H1 (cell line): ENCODE data around the gene RBCK1. TPM values are rescaled to one million over a fixed set of nuclear protein-coding genes. Genes with fewer than 3 reads are reported as not detected.
"Not testable (repeated sequence)": the region's sequence is repeated elsewhere in the genome, so short reads cannot be mapped to it uniquely, and the experiment has no call there.

ENCODE experiments used
- CTCF ChIA-PET: fragments of 300-600 bp; sonication (Branson Sonifier 250); formaldehyde crosslinking; loops from one replicate; lab custom pipeline; 2021; ENCODE audit not compliant: partially characterized antibody; lab: Charles Lee
- POLR2A ChIA-PET: fragments of 300-600 bp; sonication (Branson Sonifier 250); formaldehyde crosslinking; loops from one replicate; lab custom pipeline; 2021; ENCODE audit warnings: inconsistent platforms; ENCODE audit not compliant: partially characterized antibody; lab: Charles Lee
- DNase-seq, 2 experiments: peaks; one replicate each; pipeline versions ENCODE4 v3.0.0 to v3.0.0-alpha.2; 2010 to 2022; ENCODE audit warnings: low spot score in 2 of 2, low read depth in 1 of 2, mixed read lengths in 1 of 2
- FAIRE-seq: peaks from 2 replicates; lab custom pipeline; 2011; peaks lifted over from hg19 to GRCh38; lab: Jason Lieb, UNC
- H2AFZ ChIP-seq: 2 replicates; pipeline ENCODE4 v1.8.1; 2012; ENCODE audit warnings: low read length, inconsistent platforms
- H2AK5ac ChIP-seq: 2 replicates; pipeline ENCODE4 v1.6.1; 2013; ENCODE audit warnings: low read depth, low read length
- H2BK120ac ChIP-seq: replicated peaks from 2 replicates; pipeline ENCODE3; 2013; ENCODE audit warnings: low read depth, low read length, inconsistent platforms
- H2BK12ac ChIP-seq: 2 replicates; pipeline ENCODE4 v1.6.1; 2013; ENCODE audit warnings: low read depth, low read length
- H2BK15ac ChIP-seq: 2 replicates; pipeline ENCODE4 v1.6.1; 2013; ENCODE audit warnings: low read length
- H2BK20ac ChIP-seq: 2 replicates; pipeline ENCODE4 v1.6.1; 2013; ENCODE audit warnings: low read length
- H2BK5ac ChIP-seq: 2 replicates; pipeline ENCODE4 v1.6.1; 2013; ENCODE audit warnings: low read depth, low read length
- H3K14ac ChIP-seq: 2 replicates; pipeline ENCODE4 v1.6.1; 2013; ENCODE audit warnings: inconsistent platforms; ENCODE audit not compliant: insufficient read length
- H3K18ac ChIP-seq: 2 replicates; pipeline ENCODE4 v1.6.1; 2013; ENCODE audit warnings: low read length; ENCODE audit errors: extremely low read depth
- H3K23ac ChIP-seq: 2 replicates; pipeline ENCODE4 v1.6.1; 2013; ENCODE audit warnings: inconsistent platforms; ENCODE audit not compliant: insufficient read length
- H3K23me2 ChIP-seq: 2 replicates; pipeline ENCODE4 v1.6.1; 2013; ENCODE audit warnings: low read depth, low read length
- H3K27ac ChIP-seq: 2 replicates; pipeline ENCODE4 v1.6.1; 2011; ENCODE audit warnings: low read depth, low read length, inconsistent platforms
- H3K27me3 ChIP-seq, 4 experiments: replicated peaks in 1 of 4; 1 replicate in 1 of 4; 2 replicates in 3 of 4; pipeline versions ENCODE4 v1.6.1 to v1.8.1; 2011 to 2013; ENCODE audit warnings: low read length in 3 of 4, mild to moderate bottlenecking in 3 of 4, inconsistent platforms in 2 of 4, mixed read lengths in 2 of 4, moderate library complexity in 1 of 4; ENCODE audit not compliant: control insufficient read depth in 3 of 4, insufficient read depth in 3 of 4; ENCODE audit errors: extremely low read depth in 1 of 4
- H3K36me3 ChIP-seq, 4 experiments: 2 replicates each; pipeline versions ENCODE4 v1.6.1 to v1.8.1; 2011 to 2013; ENCODE audit warnings: mild to moderate bottlenecking in 4 of 4, low read length in 3 of 4, moderate library complexity in 2 of 4, control low read depth in 1 of 4, inconsistent platforms in 1 of 4; ENCODE audit not compliant: insufficient read depth in 4 of 4, control insufficient read depth in 2 of 4
- H3K4ac ChIP-seq: replicated peaks from 2 replicates; pipeline ENCODE3; 2013; ENCODE audit warnings: low read length, low read depth, mixed read lengths, inconsistent platforms; ENCODE audit not compliant: insufficient read length
- H3K4me1 ChIP-seq, 4 experiments: replicated peaks in 1 of 4; 1 replicate in 1 of 4; 2 replicates in 3 of 4; pipeline versions ENCODE4 v1.6.1 to v1.8.1; 2011 to 2013; ENCODE audit warnings: low read length in 3 of 4, inconsistent platforms in 2 of 4, mixed read lengths in 1 of 4; ENCODE audit not compliant: insufficient read depth in 4 of 4, control insufficient read depth in 3 of 4
- H3K4me2 ChIP-seq, 2 experiments: 2 replicates each; pipeline versions ENCODE4 v1.6.1 to v1.8.1; 2011 to 2013; ENCODE audit warnings: low read depth in 2 of 2, low read length in 2 of 2, control low read depth in 1 of 2, inconsistent platforms in 1 of 2, mild to moderate bottlenecking in 1 of 2; ENCODE audit not compliant: insufficient read depth in 1 of 2
- H3K4me3 ChIP-seq, 4 experiments: fragments of 200-600, 300-600 bp in 1 of 4; sonication (generic), shearing (Covaris generic), sonication (Bioruptor Twin) in 1 of 4; 2 replicates each; pipeline versions ENCODE4 v1.5.1 to v1.8.1; 2011 to 2016; ENCODE audit warnings: low read length in 4 of 4, low read depth in 3 of 4, control low read depth in 2 of 4, inconsistent platforms in 2 of 4, mild to moderate bottlenecking in 2 of 4, mixed read lengths in 1 of 4, moderate library complexity in 1 of 4; ENCODE audit not compliant: insufficient read depth in 2 of 4; ENCODE audit errors: extremely low read depth in 1 of 4
- H3K56ac ChIP-seq: replicated peaks from 2 replicates; pipeline ENCODE3; 2013; ENCODE audit warnings: low read depth, mild to moderate bottlenecking, mixed read lengths, low read length, inconsistent platforms; ENCODE audit not compliant: insufficient read length
- H3K79me1 ChIP-seq: 2 replicates; pipeline ENCODE4 v1.6.1; 2013; ENCODE audit warnings: low read depth, low read length, control low read depth
- H3K79me2 ChIP-seq, 2 experiments: 2 replicates each; pipeline versions ENCODE4 v1.6.1 to v1.8.1; 2012 to 2013; ENCODE audit warnings: low read length in 2 of 2, mild to moderate bottlenecking in 2 of 2, inconsistent platforms in 1 of 2; ENCODE audit not compliant: insufficient read depth in 2 of 2, control insufficient read depth in 1 of 2
- H3K9ac ChIP-seq, 4 experiments: replicated peaks in 1 of 4; 1 replicate in 1 of 4; 2 replicates in 3 of 4; pipeline versions ENCODE4 v1.6.1 to v1.8.1; 2011 to 2013; ENCODE audit warnings: low read depth in 3 of 4, low read length in 3 of 4, control low read depth in 2 of 4, mild to moderate bottlenecking in 2 of 4, moderate library complexity in 2 of 4, inconsistent platforms in 1 of 4; ENCODE audit errors: extremely low read depth in 1 of 4
- H3K9me3 ChIP-seq, 2 experiments: 2 replicates each; pipeline versions ENCODE4 v1.6.1 to v1.8.1; 2012 to 2013; ENCODE audit warnings: mild to moderate bottlenecking in 2 of 2, moderate library complexity in 2 of 2, control low read depth in 1 of 2, inconsistent platforms in 1 of 2, low read depth in 1 of 2, low read length in 1 of 2, mixed read lengths in 1 of 2; ENCODE audit not compliant: insufficient read depth in 2 of 2
- H4K20me1 ChIP-seq, 2 experiments: replicated peaks in 1 of 2; 2 replicates each; pipeline versions ENCODE3 to v1.8.1; 2011 to 2013; ENCODE audit warnings: inconsistent platforms in 2 of 2, low read length in 2 of 2, mild to moderate bottlenecking in 1 of 2; ENCODE audit not compliant: insufficient read depth in 2 of 2, control insufficient read depth in 1 of 2
- H4K5ac ChIP-seq: 2 replicates; pipeline ENCODE4 v1.6.1; 2013; ENCODE audit warnings: low read length, low read depth, mixed read lengths, inconsistent platforms; ENCODE audit not compliant: insufficient read length
- H4K8ac ChIP-seq: 2 replicates; pipeline ENCODE4 v1.8.0; 2013; ENCODE audit warnings: mild to moderate bottlenecking, moderate library complexity, low read length, inconsistent platforms; ENCODE audit not compliant: insufficient read depth; ENCODE audit errors: extremely low read depth
- H4K91ac ChIP-seq: replicated peaks from 2 replicates; pipeline ENCODE3; 2013; ENCODE audit warnings: low read length, mixed read lengths, inconsistent platforms; ENCODE audit not compliant: insufficient read length
- WGBS, 2 experiments: shearing (Covaris generic) in 1 of 2; methylation state at CpG; one replicate each; pipeline versions ENCODE4 v1.1.6 to v1.1.7; 2013 to 2015; ENCODE audit warnings: low lambda C conversion rate in 2 of 2, mixed read lengths in 2 of 2, inconsistent platforms in 1 of 2, low coverage in 1 of 2, missing lambda C conversion rate in 1 of 2; ENCODE audit not compliant: insufficient replicate concordance in 2 of 2, insufficient coverage in 1 of 2, insufficient read length in 1 of 2; ENCODE audit errors: extremely low coverage in 1 of 2, missing lambda C conversion rate in 1 of 2; 5-methylcytosine and 5-hydroxymethylcytosine counted together
- polyA plus RNA-seq, 7 experiments: library from polyadenylated mRNA; depleted of rRNA in 3 of 7; stranded (reverse) in 5 of 7; unstranded in 2 of 7; fragments of >200 nt in 5 of 7; fragments of 200-250 nt in 2 of 7; gene quantifications; 1 replicate in 5 of 7; 2 replicates in 1 of 7; 4 replicates in 1 of 7; pipeline versions ENCODE4 v1.2.1 to v1.2.3, GENCODE V29; 2011 to 2013; ENCODE audit warnings: missing spikeins in 2 of 7, mixed read lengths in 2 of 7
- total RNA-seq: library from RNA; stranded (reverse); fragmentation: NEBNext Ultra II Directional; extraction: Animal tissue kit (Norgen Biotek cat#: 25700); gene quantifications from 2 replicates; pipeline ENCODE4 v1.2.1, GENCODE V29; 2021

RBCK1 gene
- total and polyA plus RNA-seq, 2 of the 8 experiments (the other 6 are each of a cell fraction or from before 2014, with no cell fraction given), result 43.1 to 54.7 TPM

DNA sequence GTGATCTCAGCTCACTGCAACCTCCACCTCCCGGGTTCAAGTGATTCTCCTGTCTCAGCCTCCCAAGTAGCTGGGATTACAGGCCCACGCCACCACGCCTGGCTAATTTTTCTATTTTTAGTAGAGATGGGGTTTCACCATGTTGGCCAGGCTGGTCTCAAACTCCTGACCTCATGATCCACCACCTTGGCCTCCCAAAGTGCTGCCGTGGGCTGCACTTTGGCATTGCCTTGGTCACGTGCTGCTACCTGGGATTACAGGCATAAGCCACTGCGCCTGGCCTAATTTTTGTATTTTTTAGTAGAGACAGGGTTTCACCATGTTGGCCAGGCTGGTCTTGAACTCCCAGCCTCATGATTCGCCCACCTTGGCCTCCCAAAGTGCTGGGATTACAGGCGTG, 21.5 kb upstream of the RBCK1 start:
- H3K27me3 ChIP-seq, H4K8ac ChIP-seq, H3K27ac ChIP-seq, H3K4me2 ChIP-seq, H2BK15ac ChIP-seq, H3K23me2 ChIP-seq, H2BK120ac ChIP-seq, H3K23ac ChIP-seq, DNase-seq, H2BK20ac ChIP-seq, H4K91ac ChIP-seq, H3K79me2 ChIP-seq, H2BK5ac ChIP-seq, H3K9me3 ChIP-seq, H3K18ac ChIP-seq, H3K9ac ChIP-seq, H3K14ac ChIP-seq, FAIRE-seq, H3K4me1 ChIP-seq, H2AFZ ChIP-seq, H3K56ac ChIP-seq, H3K4me3 ChIP-seq, H4K5ac ChIP-seq, H2AK5ac ChIP-seq, H3K79me1 ChIP-seq, H3K4ac ChIP-seq, H4K20me1 ChIP-seq, H2BK12ac ChIP-seq: not testable (repeated sequence)
- POLR2A ChIA-PET, result interaction anchor here (0.6 to 15.2 kb wide), 6 partner anchors 9 to 33 kb away, joined by 3 to 263 read pairs (median 4); no protein-coding TSS in a partner anchor
- WGBS, 2 experiments, result 90% methylated on average over 8 of the region's 8 CpGs; no CpG with 5 or more reads in 1 of the 2 experiments
- H3K36me3 ChIP-seq, result peaks cover 0 to 17% (median 2%) of the 10 kb centered on the region in 4 experiments; a peak in 3 of 8 replicates
- CTCF ChIA-PET, result interaction anchor here (1.1 to 2.7 kb wide), 3 partner anchors 11 to 24 kb away, joined by 3 to 10 read pairs (median 3); no protein-coding TSS in a partner anchor
